ENCODE data around the gene CMPK2.

The CMPK2 gene

DNA sequence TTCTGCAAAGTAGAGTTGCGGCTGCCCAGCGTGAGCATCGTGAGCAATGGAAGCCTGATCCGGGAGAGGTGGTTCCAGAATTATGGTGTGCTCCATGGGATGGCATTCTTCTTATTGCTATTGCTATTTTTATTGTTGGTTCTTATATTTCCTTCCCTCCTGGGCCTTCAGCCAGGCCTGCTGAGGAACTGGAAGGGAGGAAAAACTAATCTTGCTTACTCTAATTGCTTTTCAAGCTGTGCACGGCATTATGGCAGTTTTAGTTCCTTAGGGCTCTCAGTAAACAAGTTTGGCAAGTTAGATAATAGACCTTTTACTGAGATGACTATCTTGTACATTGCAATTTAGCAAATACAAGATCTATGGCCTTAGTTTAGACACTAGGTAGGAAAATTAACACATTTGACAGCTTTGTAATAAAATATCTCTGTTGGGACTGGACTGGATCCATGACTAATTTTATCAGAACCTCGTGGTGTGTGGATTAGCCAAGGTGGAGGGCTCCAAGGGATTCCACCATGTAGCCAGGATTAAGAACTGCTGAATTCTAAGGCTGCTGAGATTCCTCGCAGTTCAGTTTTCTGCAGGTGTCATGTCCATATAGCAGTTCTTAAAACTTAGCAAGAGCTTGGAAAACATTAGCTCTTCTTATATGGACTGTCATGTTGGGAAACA is 17.9 kb upstream of the CMPK2 start:
- TF ChIP-seq, protein P1, sequence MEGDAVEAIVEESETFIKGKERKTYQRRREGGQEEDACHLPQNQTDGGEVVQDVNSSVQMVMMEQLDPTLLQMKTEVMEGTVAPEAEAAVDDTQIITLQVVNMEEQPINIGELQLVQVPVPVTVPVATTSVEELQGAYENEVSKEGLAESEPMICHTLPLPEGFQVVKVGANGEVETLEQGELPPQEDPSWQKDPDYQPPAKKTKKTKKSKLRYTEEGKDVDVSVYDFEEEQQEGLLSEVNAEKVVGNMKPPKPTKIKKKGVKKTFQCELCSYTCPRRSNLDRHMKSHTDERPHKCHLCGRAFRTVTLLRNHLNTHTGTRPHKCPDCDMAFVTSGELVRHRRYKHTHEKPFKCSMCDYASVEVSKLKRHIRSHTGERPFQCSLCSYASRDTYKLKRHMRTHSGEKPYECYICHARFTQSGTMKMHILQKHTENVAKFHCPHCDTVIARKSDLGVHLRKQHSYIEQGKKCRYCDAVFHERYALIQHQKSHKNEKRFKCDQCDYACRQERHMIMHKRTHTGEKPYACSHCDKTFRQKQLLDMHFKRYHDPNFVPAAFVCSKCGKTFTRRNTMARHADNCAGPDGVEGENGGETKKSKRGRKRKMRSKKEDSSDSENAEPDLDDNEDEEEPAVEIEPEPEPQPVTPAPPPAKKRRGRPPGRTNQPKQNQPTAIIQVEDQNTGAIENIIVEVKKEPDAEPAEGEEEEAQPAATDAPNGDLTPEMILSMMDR (conservative IDR thresholded peaks at IDR 0.05; ENCODE audit: low read length) = no peak
- no peak for TF ChIP-seq EZH2phosphoT487 (IDR thresholded peaks at IDR 0.05; ENCODE audit: borderline replicate concordance)
- Histone ChIP-seq H3K79me2 (ENCODE audit: insufficient read depth, low read length) (no peaks in the 10 kb centered on the region), H3K27me3 (ENCODE audit: insufficient read depth, low read length, poor library complexity, severe bottlenecking) (no peaks in the 10 kb centered on the region), H3K9me2 (replicated peaks; ENCODE audit: low read depth, low read length) (no peaks in the 10 kb centered on the region), H3K36me3 (ENCODE audit: insufficient read depth, low read length) (no peaks in the 10 kb centered on the region), H3K4me2 (ENCODE audit: low read depth, low read length, poor library complexity, severe bottlenecking) (no peak overlapping the region), H3K9me3 (ENCODE audit: insufficient read depth, low read depth, low read length) (no peaks in the 10 kb centered on the region), H3F3A (ENCODE audit: low read depth) (peaks cover 12% of the 10 kb centered on the region), H3K9ac (ENCODE audit: low read depth, low read length, poor library complexity, severe bottlenecking) (no peak overlapping the region), H3K4me3 (ENCODE audit: low read length, poor library complexity, severe bottlenecking) (no peak overlapping the region), H4K20me1 (ENCODE audit: insufficient read depth, low read length, poor library complexity, severe bottlenecking) (no peaks in the 10 kb centered on the region), H2AFZ (ENCODE audit: low read length) (no peak overlapping the region), H3K4me1 (ENCODE audit: insufficient read depth, low read length, poor library complexity, severe bottlenecking) (peaks cover 69% of the 10 kb centered on the region)

DNA sequence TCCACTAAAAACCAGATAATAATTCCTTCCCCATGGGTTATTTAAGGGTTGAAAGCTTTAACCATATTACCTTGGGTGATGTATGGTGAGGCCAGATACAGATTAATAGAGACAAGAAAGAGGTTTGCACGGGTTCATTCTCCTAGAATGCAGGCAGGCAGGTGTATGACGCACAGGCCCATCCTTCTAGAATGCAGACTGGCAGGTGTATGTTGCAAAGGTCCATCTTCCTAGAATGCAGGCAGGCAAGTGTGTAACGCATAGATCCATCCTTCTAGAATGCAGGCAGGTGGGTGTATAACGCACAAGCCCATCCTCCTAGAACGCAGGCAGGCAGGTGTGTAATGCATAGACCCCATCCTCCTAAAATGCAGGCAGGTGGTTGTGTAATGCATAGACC is 15.8 kb upstream of the CMPK2 start:
- Histone ChIP-seq H3K4me3 (ENCODE audit: low read length, poor library complexity, severe bottlenecking) (peak overlapping the region; percentile 61), H3K4me1 (ENCODE audit: insufficient read depth, low read length, poor library complexity, severe bottlenecking) (peaks cover 71% of the 10 kb centered on the region), H2AFZ (ENCODE audit: low read length) (peak overlapping the region; percentile 45; the same call in 1 of the 2 replicates), H3K9me3 (ENCODE audit: insufficient read depth, low read depth, low read length) (no peaks in the 10 kb centered on the region), H3K4me2 (ENCODE audit: low read depth, low read length, poor library complexity, severe bottlenecking) (peak overlapping the region; percentile 80), H3K79me2 (ENCODE audit: insufficient read depth, low read length) (no peaks in the 10 kb centered on the region), H3F3A (ENCODE audit: low read depth) (peaks cover 12% of the 10 kb centered on the region), H4K20me1 (ENCODE audit: insufficient read depth, low read length, poor library complexity, severe bottlenecking) (no peaks in the 10 kb centered on the region), H3K9ac (ENCODE audit: low read depth, low read length, poor library complexity, severe bottlenecking) (peak overlapping the region; percentile 60), H3K27me3 (ENCODE audit: insufficient read depth, low read length, poor library complexity, severe bottlenecking) (no peaks in the 10 kb centered on the region), H3K9me2 (replicated peaks; ENCODE audit: low read depth, low read length) (no peaks in the 10 kb centered on the region), H3K36me3 (ENCODE audit: insufficient read depth, low read length) (no peaks in the 10 kb centered on the region)
- TF ChIP-seq EZH2phosphoT487 (IDR thresholded peaks at IDR 0.05; ENCODE audit: borderline replicate concordance) = no peak
- TF ChIP-seq, protein P1 (conservative IDR thresholded peaks at IDR 0.05; ENCODE audit: low read length) = no peak

DNA sequence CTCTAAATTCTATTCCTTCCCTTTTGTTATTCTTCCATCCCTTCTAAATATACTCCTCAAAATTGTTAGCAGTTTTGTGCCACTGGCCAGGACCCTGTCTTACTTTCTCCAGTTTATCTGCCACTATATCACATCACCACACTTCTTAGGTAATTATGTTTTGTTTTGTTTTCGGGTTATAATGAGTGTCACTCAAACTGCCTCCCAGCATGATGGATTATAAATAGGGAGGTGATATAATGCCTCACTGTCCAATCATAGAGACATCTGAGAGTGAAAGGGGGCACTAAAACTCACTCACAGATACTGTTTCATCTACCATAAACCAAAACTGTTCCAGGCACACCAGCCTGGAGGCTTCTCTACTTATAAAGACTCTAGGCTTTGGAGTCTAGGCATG is 15.3 kb upstream of the CMPK2 start:
- Histone ChIP-seq H3K27me3 (ENCODE audit: insufficient read depth, low read length, poor library complexity, severe bottlenecking) (no peaks in the 10 kb centered on the region), H3K4me2 (ENCODE audit: low read depth, low read length, poor library complexity, severe bottlenecking) (peak overlapping the region; percentile 80), H3K9me3 (ENCODE audit: insufficient read depth, low read depth, low read length) (no peaks in the 10 kb centered on the region), H3K36me3 (ENCODE audit: insufficient read depth, low read length) (no peaks in the 10 kb centered on the region), H3K4me3 (ENCODE audit: low read length, poor library complexity, severe bottlenecking) (peak overlapping the region; percentile 61), H3K4me1 (ENCODE audit: insufficient read depth, low read length, poor library complexity, severe bottlenecking) (peaks cover 72% of the 10 kb centered on the region), H3K9me2 (replicated peaks; ENCODE audit: low read depth, low read length) (no peaks in the 10 kb centered on the region), H3F3A (ENCODE audit: low read depth) (peaks cover 12% of the 10 kb centered on the region), H3K79me2 (ENCODE audit: insufficient read depth, low read length) (no peaks in the 10 kb centered on the region), H3K9ac (ENCODE audit: low read depth, low read length, poor library complexity, severe bottlenecking) (peak overlapping the region; percentile 60), H2AFZ (ENCODE audit: low read length) (peak overlapping the region; percentile 45; the same call in 1 of the 2 replicates), H4K20me1 (ENCODE audit: insufficient read depth, low read length, poor library complexity, severe bottlenecking) (no peaks in the 10 kb centered on the region)
- TF ChIP-seq, protein P1 (conservative IDR thresholded peaks at IDR 0.05; ENCODE audit: low read length) = no peak
- TF ChIP-seq EZH2phosphoT487 (IDR thresholded peaks at IDR 0.05; ENCODE audit: borderline replicate concordance) = no peak
